Peyer's patch (tissue), 4 donors: ENCODE data around the gene PPP2R5C.
A peak's percentile ranks its signal among the peaks of the same experiment; 100 is the strongest.

Experiments
- CTCF ChIP-seq, 6 experiments: fragments of 450-650 bp in 4 of 6; fragments of 200-600 bp in 2 of 6; sonication (generic) in 1 of 6; IDR thresholded peaks; one replicate each; pipeline ENCODE4 v1.5.1; 2017 to 2019; ENCODE audit warnings: antibody characterized with exemption in 6 of 6, mild to moderate bottlenecking in 3 of 6, moderate library complexity in 1 of 6
- POLR2A ChIP-seq, 2 donors: fragments of 450-650 bp; IDR thresholded peaks; one replicate each; pipeline ENCODE4 v1.5.1; 2017; ENCODE audit warnings: antibody characterized with exemption in 2 of 2, mild to moderate bottlenecking in 2 of 2, moderate library complexity in 2 of 2

- TF ChIP-seq POLR2A (IDR thresholded peaks at IDR 0.05) (peak; percentile 46 to 77), CTCF (IDR thresholded peaks at IDR 0.05) (no peak)
These were observed 48.4 kb downstream of the PPP2R5C start for GRCh38 chr14:101809671-101810514.
